ENCODE data around the gene ERCC1.

DNA sequence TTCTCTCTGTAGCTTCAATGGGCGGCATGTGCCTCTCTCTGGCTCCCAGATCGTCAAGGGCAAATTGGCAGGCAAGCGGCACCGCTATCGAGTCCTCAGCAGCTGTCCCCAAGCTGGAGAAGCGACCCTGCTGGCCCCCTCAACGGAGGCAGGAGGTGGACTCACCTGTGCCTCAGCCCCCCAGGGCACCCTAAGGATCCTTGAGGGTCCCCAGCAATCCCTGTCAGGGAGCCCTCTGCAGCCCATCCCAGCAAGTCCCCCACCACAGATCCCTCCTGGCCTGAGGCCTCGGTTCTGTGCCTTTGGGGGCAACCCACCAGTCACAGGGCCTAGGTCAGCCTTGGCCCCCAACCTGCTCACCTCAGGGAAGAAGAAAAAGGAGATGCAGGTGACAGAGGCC is 15.6 kb downstream of the ERCC1 start:
- TF ChIP-seq, protein P1, sequence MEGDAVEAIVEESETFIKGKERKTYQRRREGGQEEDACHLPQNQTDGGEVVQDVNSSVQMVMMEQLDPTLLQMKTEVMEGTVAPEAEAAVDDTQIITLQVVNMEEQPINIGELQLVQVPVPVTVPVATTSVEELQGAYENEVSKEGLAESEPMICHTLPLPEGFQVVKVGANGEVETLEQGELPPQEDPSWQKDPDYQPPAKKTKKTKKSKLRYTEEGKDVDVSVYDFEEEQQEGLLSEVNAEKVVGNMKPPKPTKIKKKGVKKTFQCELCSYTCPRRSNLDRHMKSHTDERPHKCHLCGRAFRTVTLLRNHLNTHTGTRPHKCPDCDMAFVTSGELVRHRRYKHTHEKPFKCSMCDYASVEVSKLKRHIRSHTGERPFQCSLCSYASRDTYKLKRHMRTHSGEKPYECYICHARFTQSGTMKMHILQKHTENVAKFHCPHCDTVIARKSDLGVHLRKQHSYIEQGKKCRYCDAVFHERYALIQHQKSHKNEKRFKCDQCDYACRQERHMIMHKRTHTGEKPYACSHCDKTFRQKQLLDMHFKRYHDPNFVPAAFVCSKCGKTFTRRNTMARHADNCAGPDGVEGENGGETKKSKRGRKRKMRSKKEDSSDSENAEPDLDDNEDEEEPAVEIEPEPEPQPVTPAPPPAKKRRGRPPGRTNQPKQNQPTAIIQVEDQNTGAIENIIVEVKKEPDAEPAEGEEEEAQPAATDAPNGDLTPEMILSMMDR (IDR thresholded peaks at IDR 0.05): no peak
- no peak for TF ChIP-seq SREBF2 (IDR thresholded peaks at IDR 0.05)
- TF ChIP-seq PHF8 (IDR thresholded peaks at IDR 0.05; ENCODE audit: borderline replicate concordance, low read depth): no peak

Data from A549 (cell line).